ENCODE data around the gene SIAE. TPM values are rescaled to one million over a fixed set of nuclear protein-coding genes. Genes with fewer than 3 reads are reported as not detected.

SIAE gene, protein sequence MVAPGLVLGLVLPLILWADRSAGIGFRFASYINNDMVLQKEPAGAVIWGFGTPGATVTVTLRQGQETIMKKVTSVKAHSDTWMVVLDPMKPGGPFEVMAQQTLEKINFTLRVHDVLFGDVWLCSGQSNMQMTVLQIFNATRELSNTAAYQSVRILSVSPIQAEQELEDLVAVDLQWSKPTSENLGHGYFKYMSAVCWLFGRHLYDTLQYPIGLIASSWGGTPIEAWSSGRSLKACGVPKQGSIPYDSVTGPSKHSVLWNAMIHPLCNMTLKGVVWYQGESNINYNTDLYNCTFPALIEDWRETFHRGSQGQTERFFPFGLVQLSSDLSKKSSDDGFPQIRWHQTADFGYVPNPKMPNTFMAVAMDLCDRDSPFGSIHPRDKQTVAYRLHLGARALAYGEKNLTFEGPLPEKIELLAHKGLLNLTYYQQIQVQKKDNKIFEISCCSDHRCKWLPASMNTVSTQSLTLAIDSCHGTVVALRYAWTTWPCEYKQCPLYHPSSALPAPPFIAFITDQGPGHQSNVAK
- total RNA-seq, result 1 to 10 TPM; 2.5 to 5.4 (median 2.5) TPM
- 4.7 TPM for total RNA-seq (2013)

DNA sequence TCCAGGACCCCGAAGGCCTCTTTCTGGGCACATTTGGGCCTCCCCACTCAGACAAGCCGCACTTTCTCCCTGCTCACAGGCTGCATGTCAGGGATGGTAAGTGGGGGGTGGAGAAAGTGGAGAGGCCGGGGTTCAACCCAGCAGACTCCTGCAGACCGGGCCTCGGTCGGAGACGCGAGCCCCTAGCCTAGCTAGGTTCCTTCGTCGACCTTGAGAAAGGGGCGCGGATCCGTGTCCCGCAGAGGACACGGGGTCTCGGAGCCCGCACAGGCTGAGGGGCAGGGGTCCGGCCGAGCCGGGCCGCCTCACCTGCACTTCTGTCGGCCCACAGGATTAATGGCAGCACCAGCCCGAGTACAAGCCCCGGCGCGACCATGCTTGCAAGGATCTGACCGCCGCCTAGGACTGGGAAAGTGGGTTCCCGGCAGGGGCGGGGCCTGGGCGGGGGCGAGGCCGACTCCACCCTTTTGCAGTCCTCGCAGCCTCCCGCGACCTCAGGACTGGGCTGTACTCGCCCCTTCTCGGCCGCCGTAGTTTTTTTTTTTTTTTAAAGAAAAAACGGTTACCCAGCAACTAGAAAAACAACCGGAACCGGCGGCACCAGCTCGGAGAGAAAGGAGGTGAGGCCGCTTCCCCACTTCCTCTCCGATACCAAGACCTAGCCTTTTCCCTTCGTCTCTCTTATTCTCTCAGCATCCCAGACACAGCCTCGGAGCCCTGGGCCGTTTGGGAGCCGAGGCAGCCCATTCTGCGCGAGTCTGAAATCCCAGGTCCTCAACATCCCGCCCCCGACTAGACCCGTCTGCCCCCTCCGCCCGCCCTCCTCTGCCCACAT lies at the start of gene SIAE, which contains the start of gene SPA17:
Gene SIAE, minus strand, starts transcription at position 407 of the 835 bp plus-strand sequence. Its CDS starts 31 bp downstream, at position 376.
Gene SPA17, plus strand, starts transcription at position 572 of the 835 bp plus-strand sequence. CDS start 1,361 bp downstream, outside the sequence.
- peaks cover 0 to 4% of the 10 kb centered on the region in 2 donors for H3K27me3 Mint-ChIP-seq (ENCODE audit: low read depth in 2 of 2)
- intact Hi-C loops (cut with micrococcal nuclease), result no loop called here
- peak within 1 kb of the TSS; percentile 66 for H3K27ac ChIP-seq (ENCODE audit: low read length)
- TF ChIP-seq, protein P1, sequence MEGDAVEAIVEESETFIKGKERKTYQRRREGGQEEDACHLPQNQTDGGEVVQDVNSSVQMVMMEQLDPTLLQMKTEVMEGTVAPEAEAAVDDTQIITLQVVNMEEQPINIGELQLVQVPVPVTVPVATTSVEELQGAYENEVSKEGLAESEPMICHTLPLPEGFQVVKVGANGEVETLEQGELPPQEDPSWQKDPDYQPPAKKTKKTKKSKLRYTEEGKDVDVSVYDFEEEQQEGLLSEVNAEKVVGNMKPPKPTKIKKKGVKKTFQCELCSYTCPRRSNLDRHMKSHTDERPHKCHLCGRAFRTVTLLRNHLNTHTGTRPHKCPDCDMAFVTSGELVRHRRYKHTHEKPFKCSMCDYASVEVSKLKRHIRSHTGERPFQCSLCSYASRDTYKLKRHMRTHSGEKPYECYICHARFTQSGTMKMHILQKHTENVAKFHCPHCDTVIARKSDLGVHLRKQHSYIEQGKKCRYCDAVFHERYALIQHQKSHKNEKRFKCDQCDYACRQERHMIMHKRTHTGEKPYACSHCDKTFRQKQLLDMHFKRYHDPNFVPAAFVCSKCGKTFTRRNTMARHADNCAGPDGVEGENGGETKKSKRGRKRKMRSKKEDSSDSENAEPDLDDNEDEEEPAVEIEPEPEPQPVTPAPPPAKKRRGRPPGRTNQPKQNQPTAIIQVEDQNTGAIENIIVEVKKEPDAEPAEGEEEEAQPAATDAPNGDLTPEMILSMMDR (IDR thresholded peaks at IDR 0.05), result no peak
- peaks cover 22% of the 10 kb centered on the region for H3K4me1 ChIP-seq (ENCODE audit: control insufficient read depth, insufficient read depth, low read length)
- H3K4me3 ChIP-seq (ENCODE audit: low read length), result peak within 1 kb of the TSS; percentile 84
- H3K36me3 Mint-ChIP-seq, result no peaks in the 10 kb centered on the region
- H3K27me3 ChIP-seq (ENCODE audit: control insufficient read depth, insufficient read depth, low read length), result no peaks in the 10 kb centered on the region
- H3K9me3 Mint-ChIP-seq, result no peaks in the 10 kb centered on the region
- H3K36me3 ChIP-seq (ENCODE audit: control insufficient read depth, insufficient read depth, low read length), result no peaks in the 10 kb centered on the region
- under 1% methylated on average over 58 of the region's 58 CpGs for WGBS (ENCODE audit: insufficient coverage)
- peak within 1 kb of the TSS; percentile 91 to 92 for H3K27ac Mint-ChIP-seq
- peaks cover 16 to 23% of the 10 kb centered on the region in 2 donors for H3K4me1 Mint-ChIP-seq
- DNase-seq, result peak; percentile 71 to 93
- no peaks in the 10 kb centered on the region for H3K9me3 ChIP-seq (ENCODE audit: control insufficient read depth, insufficient read depth, low read length)
- peak; percentile 85 to 88 (median 85) for ATAC-seq
- peak within 1 kb of the TSS; percentile 91 for H3K4me3 Mint-ChIP-seq

DNA sequence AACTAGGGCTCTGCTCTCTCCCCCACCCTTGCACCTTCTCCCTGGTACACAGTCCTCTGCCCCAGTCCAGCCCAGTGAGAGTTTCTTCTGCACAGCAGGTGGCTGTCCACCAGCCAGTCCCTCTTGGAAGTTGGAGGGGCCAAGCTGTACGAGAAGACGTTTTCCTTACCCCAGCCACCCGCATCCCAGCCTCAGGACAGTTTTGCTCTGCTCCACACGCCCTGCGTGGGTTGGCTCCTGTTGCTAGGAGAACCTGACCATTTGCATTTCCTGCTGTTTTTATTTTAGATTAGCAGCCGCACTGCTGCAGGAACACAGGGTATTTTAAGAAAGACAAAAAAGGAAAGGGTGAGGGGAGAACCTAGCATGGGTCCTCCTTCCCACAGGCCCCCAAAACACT lies 48.6 kb upstream of the SIAE start:
- intact Hi-C loops (cut with micrococcal nuclease), result no loop called here
- TF ChIP-seq, protein P1 (IDR thresholded peaks at IDR 0.05), result no peak

DNA sequence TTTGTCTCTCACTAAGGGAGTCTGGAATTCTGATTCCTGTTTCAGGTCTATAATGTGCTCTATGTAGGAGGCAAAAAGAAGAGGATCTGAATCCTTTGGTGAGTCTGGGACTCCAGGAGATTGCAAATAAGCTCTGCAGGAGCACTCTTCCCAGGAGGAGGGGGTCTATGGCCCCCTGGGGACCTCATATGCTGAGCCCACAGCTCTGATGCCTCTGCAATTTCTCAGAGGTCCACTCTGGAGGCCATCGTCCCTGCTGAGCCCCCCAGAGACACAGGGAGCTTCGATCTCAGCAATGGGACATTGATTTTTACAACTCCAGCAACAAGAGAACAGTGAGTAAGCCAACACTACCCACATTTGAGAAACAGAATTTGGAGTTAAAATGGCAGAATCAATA lies 46.0 kb upstream of the SIAE start:
- no peak overlapping the region for H3K27ac Mint-ChIP-seq

More for the DNA sequence above, 48.6 kb upstream of the SIAE start:
- H3K4me1 Mint-ChIP-seq, result peaks cover 9 to 20% of the 10 kb centered on the region in 2 donors
- no peak for DNase-seq
- H3K36me3 Mint-ChIP-seq, result no peaks in the 10 kb centered on the region
- no peak overlapping the region for H3K27ac Mint-ChIP-seq
- Histone ChIP-seq H3K27me3 (ENCODE audit: control insufficient read depth, insufficient read depth, low read length) (peaks cover 14% of the 10 kb centered on the region), H3K27ac (ENCODE audit: low read length) (no peak overlapping the region), H3K36me3 (ENCODE audit: control insufficient read depth, insufficient read depth, low read length) (no peaks in the 10 kb centered on the region), H3K4me3 (ENCODE audit: low read length) (no peak overlapping the region), H3K9me3 (ENCODE audit: control insufficient read depth, insufficient read depth, low read length) (no peaks in the 10 kb centered on the region), H3K4me1 (ENCODE audit: control insufficient read depth, insufficient read depth, low read length) (peaks cover 17% of the 10 kb centered on the region)
- H3K9me3 Mint-ChIP-seq, result no peaks in the 10 kb centered on the region
- H3K27me3 Mint-ChIP-seq (ENCODE audit: low read depth in 2 of 2), result peaks cover 71 to 85% of the 10 kb centered on the region in 2 donors
- no peak overlapping the region for H3K4me3 Mint-ChIP-seq
- WGBS (ENCODE audit: insufficient coverage), result 6% methylated on average over 5 of the region's 6 CpGs
- no peak for ATAC-seq

More for the DNA sequence above, 46.0 kb upstream of the SIAE start:
- H3K27me3 Mint-ChIP-seq (ENCODE audit: low read depth in 2 of 2), result peaks cover 76 to 81% of the 10 kb centered on the region in 2 donors
- intact Hi-C loops (cut with micrococcal nuclease), result no loop called here
- H3K4me1 Mint-ChIP-seq, result peaks cover 9 to 13% of the 10 kb centered on the region in 2 donors
- Histone ChIP-seq H3K27me3 (ENCODE audit: control insufficient read depth, insufficient read depth, low read length) (peaks cover 35% of the 10 kb centered on the region), H3K4me3 (ENCODE audit: low read length) (no peak overlapping the region), H3K4me1 (ENCODE audit: control insufficient read depth, insufficient read depth, low read length) (peaks cover 12% of the 10 kb centered on the region), H3K9me3 (ENCODE audit: control insufficient read depth, insufficient read depth, low read length) (no peaks in the 10 kb centered on the region), H3K36me3 (ENCODE audit: control insufficient read depth, insufficient read depth, low read length) (no peaks in the 10 kb centered on the region), H3K27ac (ENCODE audit: low read length) (no peak overlapping the region)
- TF ChIP-seq, protein P1 (IDR thresholded peaks at IDR 0.05), result no peak
- WGBS (ENCODE audit: insufficient coverage), result 83% methylated on average over 2 of the region's 2 CpGs
- H3K4me3 Mint-ChIP-seq, result no peak overlapping the region
- H3K9me3 Mint-ChIP-seq, result no peaks in the 10 kb centered on the region
- no peaks in the 10 kb centered on the region for H3K36me3 Mint-ChIP-seq
- ATAC-seq, result no peak
- DNase-seq, result no peak

Measured in natural killer cell (primary cell).